Tibial artery (tissue), 4 donors: ENCODE measurements around the gene MYO18A.
A peak's percentile ranks its signal among the peaks of the same experiment; 100 is the strongest.
"Not testable (repeated sequence)": the region's sequence is repeated elsewhere in the genome, so short reads cannot be mapped to it uniquely, and the experiment has no call there.

Source experiments
- DNase-seq, 2 donors: peaks; one replicate each; pipeline ENCODE4 v3.0.0-alpha.2; 2019
- H3K27ac ChIP-seq, 2 donors: fragments of 200-600 bp; sonication (generic) in 1 of 2; 1 replicate in 1 of 2; 2 replicates in 1 of 2; pipeline ENCODE4 v1.5.1; 2018 to 2019; ENCODE audit warnings: mild to moderate bottlenecking in 1 of 2
- H3K27me3 ChIP-seq, 2 donors: fragments of 200-600 bp; sonication (generic) in 1 of 2; one replicate each; pipeline versions ENCODE4 v1.5.1 to v1.6.0; 2016 to 2019
- H3K36me3 ChIP-seq, 3 donors: fragments of 200-600 bp; sonication (generic) in 2 of 3; one replicate each; pipeline ENCODE4 v1.5.1; 2016 to 2019; ENCODE audit warnings: mild to moderate bottlenecking in 2 of 3
- H3K4me1 ChIP-seq, 4 donors: fragments of 200-600 bp; sonication (generic) in 2 of 4; 1 replicate in 3 of 4; 2 replicates in 1 of 4; pipeline ENCODE4 v1.5.1; 2016 to 2019
- H3K4me3 ChIP-seq, 2 donors: fragments of 200-600 bp; sonication (generic) in 1 of 2; 1 replicate in 1 of 2; 2 replicates in 1 of 2; pipeline ENCODE4 v1.5.1; 2018 to 2019; ENCODE audit warnings: mild to moderate bottlenecking in 2 of 2
- H3K9me3 ChIP-seq, 3 donors: fragments of 200-600 bp; sonication (generic) in 1 of 3; one replicate each; pipeline ENCODE4 v1.5.1; 2016 to 2019
- intact Hi-C: fragments of 100-400 bp; cut with DNase I; formaldehyde crosslinking; loops from one replicate; pipeline ENCODE4 v1.15.0; 2023; ENCODE audit warnings: low total_unique reads
- TF ChIP-seq, protein P1 (sequence below), 2 experiments: fragments of 200-600 bp in 1 of 2; fragments of 450-650 bp in 1 of 2; IDR thresholded peaks; one replicate each; pipeline ENCODE4 v1.5.1; 2017 to 2019; ENCODE audit warnings: antibody characterized with exemption in 2 of 2, mild to moderate bottlenecking in 1 of 2, moderate library complexity in 1 of 2

The MYO18A gene, protein sequence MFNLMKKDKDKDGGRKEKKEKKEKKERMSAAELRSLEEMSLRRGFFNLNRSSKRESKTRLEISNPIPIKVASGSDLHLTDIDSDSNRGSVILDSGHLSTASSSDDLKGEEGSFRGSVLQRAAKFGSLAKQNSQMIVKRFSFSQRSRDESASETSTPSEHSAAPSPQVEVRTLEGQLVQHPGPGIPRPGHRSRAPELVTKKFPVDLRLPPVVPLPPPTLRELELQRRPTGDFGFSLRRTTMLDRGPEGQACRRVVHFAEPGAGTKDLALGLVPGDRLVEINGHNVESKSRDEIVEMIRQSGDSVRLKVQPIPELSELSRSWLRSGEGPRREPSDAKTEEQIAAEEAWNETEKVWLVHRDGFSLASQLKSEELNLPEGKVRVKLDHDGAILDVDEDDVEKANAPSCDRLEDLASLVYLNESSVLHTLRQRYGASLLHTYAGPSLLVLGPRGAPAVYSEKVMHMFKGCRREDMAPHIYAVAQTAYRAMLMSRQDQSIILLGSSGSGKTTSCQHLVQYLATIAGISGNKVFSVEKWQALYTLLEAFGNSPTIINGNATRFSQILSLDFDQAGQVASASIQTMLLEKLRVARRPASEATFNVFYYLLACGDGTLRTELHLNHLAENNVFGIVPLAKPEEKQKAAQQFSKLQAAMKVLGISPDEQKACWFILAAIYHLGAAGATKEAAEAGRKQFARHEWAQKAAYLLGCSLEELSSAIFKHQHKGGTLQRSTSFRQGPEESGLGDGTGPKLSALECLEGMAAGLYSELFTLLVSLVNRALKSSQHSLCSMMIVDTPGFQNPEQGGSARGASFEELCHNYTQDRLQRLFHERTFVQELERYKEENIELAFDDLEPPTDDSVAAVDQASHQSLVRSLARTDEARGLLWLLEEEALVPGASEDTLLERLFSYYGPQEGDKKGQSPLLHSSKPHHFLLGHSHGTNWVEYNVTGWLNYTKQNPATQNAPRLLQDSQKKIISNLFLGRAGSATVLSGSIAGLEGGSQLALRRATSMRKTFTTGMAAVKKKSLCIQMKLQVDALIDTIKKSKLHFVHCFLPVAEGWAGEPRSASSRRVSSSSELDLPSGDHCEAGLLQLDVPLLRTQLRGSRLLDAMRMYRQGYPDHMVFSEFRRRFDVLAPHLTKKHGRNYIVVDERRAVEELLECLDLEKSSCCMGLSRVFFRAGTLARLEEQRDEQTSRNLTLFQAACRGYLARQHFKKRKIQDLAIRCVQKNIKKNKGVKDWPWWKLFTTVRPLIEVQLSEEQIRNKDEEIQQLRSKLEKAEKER (N-terminal part only)

DNA sequence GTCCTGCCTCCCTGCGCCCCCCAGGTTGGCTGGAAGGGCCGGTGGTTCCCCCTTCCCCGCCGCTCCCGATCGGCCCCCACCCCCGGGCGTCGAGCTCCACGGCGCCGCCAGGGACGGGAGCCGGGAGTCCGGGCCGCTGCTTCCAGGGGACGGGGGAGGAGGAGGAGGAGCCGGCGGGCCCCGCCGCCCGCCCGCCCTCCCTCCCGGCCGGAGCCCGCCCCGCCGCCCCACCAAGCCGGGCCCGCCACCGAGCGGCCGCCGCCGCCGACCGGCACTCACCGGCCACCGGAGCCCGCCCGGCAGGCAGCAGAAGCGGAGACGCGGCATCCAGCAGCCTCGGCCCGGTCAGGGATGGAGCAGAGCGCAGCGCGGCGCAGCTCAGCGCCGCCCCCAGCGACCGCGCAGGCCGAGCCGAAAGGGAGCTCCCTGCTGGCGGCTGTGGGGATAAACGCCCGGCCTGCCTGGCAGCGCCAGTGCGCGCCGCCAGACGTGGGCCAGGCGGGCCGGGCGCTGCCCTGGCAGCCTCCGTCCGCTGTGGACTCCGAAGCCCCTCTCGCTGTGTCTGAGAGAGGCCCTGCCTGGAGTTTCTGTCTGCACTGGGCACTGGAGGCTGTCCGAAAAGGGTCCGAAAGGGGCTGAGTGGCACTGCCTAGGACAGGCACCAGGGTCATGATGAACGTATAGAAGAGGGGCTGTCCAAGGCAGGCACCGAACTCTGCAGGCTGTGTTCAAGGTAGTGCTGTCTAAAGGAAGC lies at the start of gene MYO18A:
Gene MYO18A (minus strand): TSS at position 365 of the 754 bp plus-strand sequence. CDS start 13,458 bp downstream, outside the sequence.
- TF ChIP-seq, protein P1, sequence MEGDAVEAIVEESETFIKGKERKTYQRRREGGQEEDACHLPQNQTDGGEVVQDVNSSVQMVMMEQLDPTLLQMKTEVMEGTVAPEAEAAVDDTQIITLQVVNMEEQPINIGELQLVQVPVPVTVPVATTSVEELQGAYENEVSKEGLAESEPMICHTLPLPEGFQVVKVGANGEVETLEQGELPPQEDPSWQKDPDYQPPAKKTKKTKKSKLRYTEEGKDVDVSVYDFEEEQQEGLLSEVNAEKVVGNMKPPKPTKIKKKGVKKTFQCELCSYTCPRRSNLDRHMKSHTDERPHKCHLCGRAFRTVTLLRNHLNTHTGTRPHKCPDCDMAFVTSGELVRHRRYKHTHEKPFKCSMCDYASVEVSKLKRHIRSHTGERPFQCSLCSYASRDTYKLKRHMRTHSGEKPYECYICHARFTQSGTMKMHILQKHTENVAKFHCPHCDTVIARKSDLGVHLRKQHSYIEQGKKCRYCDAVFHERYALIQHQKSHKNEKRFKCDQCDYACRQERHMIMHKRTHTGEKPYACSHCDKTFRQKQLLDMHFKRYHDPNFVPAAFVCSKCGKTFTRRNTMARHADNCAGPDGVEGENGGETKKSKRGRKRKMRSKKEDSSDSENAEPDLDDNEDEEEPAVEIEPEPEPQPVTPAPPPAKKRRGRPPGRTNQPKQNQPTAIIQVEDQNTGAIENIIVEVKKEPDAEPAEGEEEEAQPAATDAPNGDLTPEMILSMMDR (IDR thresholded peaks at IDR 0.05) = peak; percentile 89 to 96
- peak; percentile 63 to 84 for DNase-seq
- intact Hi-C loops = no loop called here

DNA sequence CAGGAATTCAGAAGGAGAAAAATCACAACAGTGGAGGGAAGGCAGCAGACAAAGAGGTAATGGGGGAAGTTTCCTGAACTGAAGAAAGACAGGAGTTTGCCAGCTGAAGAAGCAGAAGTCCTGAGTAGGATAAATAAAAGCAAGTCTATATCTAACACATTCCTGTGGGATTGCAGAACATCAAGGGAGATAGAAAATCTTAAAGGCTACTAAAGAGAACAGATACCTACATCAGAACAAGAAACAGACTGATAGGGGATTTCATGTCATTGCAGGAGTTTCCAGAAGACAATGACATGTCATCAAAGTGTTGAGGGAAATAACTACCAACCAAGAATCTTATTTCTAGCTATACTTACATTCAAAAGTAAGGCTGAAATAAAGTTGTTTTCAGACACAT lies 45.2 kb upstream of the MYO18A start:
- Histone ChIP-seq H3K4me1 (no peaks in the 10 kb centered on the region), H3K4me3 (no peak overlapping the region), H3K27me3 (no peaks in the 10 kb centered on the region), H3K27ac (no peak overlapping the region), H3K9me3 (no peaks in the 10 kb centered on the region), H3K36me3 (no peaks in the 10 kb centered on the region)
- DNase-seq = no peak
- TF ChIP-seq, protein P1 (IDR thresholded peaks at IDR 0.05) = no peak
- intact Hi-C loops = no loop called here

More for the DNA sequence above, at the start of gene MYO18A:
- Histone ChIP-seq H3K4me3 (peak within 1 kb of the TSS; percentile 63 to 65), H3K4me1 (peaks cover 0 to 52% (median 30%) of the 10 kb centered on the region in 4 donors), H3K9me3 (no peaks in the 10 kb centered on the region), H3K27ac (peak within 1 kb of the TSS; percentile 82), H3K27me3 (no peaks in the 10 kb centered on the region), H3K36me3 (no peaks in the 10 kb centered on the region)

DNA sequence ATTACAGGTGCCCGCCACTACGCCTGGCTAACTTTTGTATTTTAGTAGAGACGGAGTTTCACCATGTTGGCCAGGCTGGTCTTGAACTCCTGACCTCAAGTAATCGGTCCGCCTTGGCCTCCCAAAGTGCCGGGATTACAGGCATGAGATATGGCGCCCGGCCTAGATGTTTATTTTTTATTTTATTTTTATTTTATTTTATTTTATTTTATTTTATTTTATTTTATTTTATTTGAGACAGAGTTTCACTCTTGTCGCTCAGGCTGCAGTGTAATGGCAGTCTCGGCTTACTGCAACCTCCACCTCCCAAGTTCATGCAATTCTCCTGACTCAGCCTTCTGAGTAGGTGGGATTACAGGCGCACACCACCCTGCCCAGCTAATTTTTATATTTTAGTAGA lies 41.1 kb upstream of the MYO18A start:
- H3K27me3 ChIP-seq, H3K4me1 ChIP-seq, H3K9me3 ChIP-seq, DNase-seq, intact Hi-C loops, H3K36me3 ChIP-seq, H3K27ac ChIP-seq, H3K4me3 ChIP-seq: not testable (repeated sequence)

DNA sequence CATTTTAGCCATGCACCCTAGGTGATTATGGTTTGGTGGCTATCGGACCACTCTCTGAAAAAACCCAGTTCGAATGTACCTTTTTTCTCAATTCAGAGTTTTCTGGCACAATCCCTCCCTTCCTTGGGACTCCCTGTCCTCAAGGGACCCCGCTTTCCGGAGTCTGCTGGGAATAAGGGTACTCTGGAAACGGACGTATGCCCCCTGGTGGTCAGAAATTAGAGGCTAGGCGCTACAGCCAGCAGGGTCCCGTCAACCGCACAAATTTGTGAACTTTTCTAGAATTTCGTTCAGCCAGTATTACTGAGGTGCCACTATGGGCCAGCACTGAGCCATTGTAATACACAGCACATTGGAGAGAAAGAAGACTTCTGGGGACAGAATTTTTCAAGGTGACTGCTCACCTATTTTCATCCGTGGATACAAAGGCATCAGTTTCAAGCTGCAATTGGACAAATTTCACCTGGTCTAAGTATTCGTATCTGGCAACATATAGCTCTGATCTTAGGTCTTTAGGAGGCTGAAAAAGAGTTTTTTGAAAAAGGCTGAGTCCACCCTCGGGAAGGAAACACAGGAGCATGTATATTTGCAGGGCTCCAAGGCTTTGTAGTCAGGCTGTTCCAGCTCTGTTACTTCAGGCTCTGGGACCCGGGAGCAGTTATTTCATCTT lies 39.3 kb upstream of the MYO18A start:
- Histone ChIP-seq H3K4me1 (peaks cover 0 to 9% (median 3%) of the 10 kb centered on the region in 4 donors), H3K9me3 (no peaks in the 10 kb centered on the region), H3K27ac (no peak overlapping the region), H3K36me3 (no peaks in the 10 kb centered on the region), H3K27me3 (no peaks in the 10 kb centered on the region), H3K4me3 (no peak overlapping the region)
- intact Hi-C loops = loop anchor here (5.0 kb wide), 1 partner anchor 73 kb away; the partner anchor contains the start of gene NUFIP2
- TF ChIP-seq, protein P1 (IDR thresholded peaks at IDR 0.05) = peak; percentile 92 to 94
- peak; percentile 71 to 86 for DNase-seq

DNA sequence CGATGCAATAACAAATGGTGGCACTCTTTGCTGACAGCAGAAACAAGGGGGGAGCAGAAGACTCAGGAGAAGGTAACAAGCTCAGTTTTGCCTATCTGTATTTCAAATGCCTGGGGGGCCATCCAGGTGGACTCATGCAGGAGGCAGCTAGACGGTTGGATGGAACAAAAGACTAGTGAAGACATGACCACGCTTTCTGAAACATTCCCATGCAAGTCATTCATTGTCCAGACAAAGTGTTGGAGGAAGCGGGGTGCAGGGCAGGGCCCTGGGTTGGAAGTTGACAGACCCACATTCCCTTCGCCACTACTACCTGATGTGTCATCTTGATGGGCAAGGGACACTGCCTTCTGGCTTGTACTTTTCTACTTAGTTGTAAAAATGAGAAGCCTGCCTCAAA lies 36.7 kb upstream of the MYO18A start:
- DNase-seq = no peak
- Histone ChIP-seq H3K4me3 (no peak overlapping the region), H3K9me3 (no peaks in the 10 kb centered on the region), H3K27me3 (no peaks in the 10 kb centered on the region), H3K4me1 (peaks cover 0 to 9% (median 3%) of the 10 kb centered on the region in 4 donors), H3K36me3 (no peaks in the 10 kb centered on the region), H3K27ac (no peak overlapping the region)
- TF ChIP-seq, protein P1 (IDR thresholded peaks at IDR 0.05) = no peak
- intact Hi-C loops = loop anchor here (2.0 to 5.0 kb wide), 2 partner anchors 68 to 75 kb away; partner anchors contain the start of gene NUFIP2
